ENCODE results near the gene UBR7.
"Not testable (repeated sequence)": the region's sequence is repeated elsewhere in the genome, so short reads cannot be mapped to it uniquely, and the experiment has no call there.

UBR7 gene

GRCh38 chr14:93231129-93231979 lies 24.3 kb downstream of the UBR7 start:
- no peak for DNase-seq (ENCODE audit: low spot score)
- no peak for TF ChIP-seq CTCF (IDR thresholded peaks at IDR 0.05; ENCODE audit: extremely low read depth, missing control alignments)

GRCh38 chr14:93232159-93232558 lies 25.1 kb downstream of the UBR7 start:
- no peak for DNase-seq (ENCODE audit: low spot score)
- no peak for TF ChIP-seq CTCF (IDR thresholded peaks at IDR 0.05; ENCODE audit: extremely low read depth, missing control alignments)

DNA sequence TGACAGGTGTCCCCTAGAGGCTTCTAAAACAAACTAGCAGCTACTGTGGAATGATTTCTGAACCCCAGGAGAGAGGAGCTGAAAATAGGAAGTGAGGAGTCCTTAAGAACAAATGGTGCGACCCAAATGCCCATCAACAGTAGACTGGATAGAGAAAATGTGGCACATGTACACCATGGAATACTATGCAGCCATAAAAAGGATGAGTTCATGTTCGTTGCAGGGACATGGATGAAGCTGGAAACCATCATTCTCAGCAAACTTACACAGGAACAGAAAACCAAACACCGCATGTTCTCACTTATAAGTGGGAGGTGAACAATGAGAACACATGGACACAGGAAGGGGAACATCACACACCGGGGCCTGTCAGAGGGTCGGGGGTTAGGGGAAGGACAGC lies 26.0 kb downstream of the UBR7 start:
- not testable (repeated sequence) for DNase-seq (ENCODE audit: low spot score)

DNA sequence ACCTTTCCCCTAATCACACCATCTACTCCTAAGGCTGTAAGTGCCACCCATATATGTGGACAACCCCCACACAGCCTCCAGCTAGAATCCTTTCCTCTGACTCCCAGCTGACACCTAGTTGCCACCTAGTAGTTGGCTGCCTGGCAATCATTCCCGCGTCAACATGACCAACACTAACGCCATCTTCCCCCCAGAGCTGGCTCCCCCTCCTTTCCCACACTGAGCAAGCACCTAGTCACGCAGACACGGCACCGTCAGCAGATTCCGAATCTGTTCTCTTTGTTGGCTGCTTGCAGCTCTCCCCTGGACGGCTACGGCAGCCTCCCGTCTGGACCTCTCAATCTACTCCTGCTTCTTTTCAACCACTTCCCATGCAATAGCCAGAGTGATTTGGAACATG lies 27.7 kb downstream of the UBR7 start:
- no peak for TF ChIP-seq CTCF (IDR thresholded peaks at IDR 0.05; ENCODE audit: extremely low read depth, missing control alignments)
- peak; percentile 15 for DNase-seq (ENCODE audit: low spot score)

DNA sequence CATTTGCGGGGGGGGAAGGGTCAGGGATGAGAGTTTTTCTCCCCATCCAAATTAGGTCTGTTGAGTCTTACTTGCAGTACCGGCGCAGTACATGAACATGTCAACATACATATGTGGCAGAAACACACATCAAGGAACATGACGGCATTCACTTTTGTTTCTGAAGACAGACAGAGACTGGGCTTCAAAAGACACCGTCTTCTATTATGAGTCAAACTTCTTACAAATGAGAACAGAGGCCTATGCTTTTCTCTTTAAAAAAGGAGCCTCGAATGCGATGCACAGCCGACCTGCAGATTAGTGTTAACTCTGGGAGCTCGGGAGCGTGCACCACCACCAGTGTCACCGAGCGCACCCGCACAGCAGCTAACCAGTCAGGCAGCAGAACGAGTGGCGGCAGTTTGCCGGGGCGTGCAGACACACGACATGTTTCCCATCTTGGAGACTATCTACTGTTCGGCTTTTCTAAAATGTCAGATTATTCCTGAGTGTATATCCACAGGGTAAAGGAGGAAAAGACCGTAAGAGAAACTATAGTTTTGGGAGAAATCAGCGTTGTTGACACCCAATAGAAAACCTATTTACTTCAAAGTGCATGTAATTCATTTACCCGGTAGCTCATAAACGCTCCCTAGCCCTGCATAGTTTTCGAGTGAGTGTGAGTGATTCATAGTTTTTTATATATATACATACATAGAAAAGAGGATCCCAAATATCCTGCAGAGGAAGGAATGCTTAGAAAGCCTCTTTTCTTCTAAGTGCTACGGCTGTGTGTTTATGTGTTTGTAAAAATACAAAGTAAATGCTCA lies 33.0 kb downstream of the UBR7 start:
- no peak for TF ChIP-seq CTCF (IDR thresholded peaks at IDR 0.05; ENCODE audit: extremely low read depth, missing control alignments)
- no peak for DNase-seq (ENCODE audit: low spot score)

DNA sequence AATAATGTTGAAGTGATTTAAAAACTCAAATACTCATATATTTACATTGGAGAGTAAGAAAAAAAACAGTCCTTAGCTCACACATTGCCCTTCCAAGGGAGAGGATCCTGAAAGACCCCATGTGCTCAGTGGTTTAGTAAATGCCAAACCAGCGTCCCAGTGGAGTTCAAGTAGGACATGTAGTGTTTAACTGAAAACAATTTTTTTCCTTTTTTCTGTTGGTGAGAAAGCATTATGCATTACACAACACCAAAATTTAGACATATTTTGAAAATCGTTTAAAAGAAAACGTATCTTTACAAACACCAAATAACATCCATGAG lies 33.6 kb downstream of the UBR7 start:
- TF ChIP-seq CTCF (IDR thresholded peaks at IDR 0.05; ENCODE audit: extremely low read depth, missing control alignments) = no peak
- no peak for DNase-seq (ENCODE audit: low spot score)

DNA sequence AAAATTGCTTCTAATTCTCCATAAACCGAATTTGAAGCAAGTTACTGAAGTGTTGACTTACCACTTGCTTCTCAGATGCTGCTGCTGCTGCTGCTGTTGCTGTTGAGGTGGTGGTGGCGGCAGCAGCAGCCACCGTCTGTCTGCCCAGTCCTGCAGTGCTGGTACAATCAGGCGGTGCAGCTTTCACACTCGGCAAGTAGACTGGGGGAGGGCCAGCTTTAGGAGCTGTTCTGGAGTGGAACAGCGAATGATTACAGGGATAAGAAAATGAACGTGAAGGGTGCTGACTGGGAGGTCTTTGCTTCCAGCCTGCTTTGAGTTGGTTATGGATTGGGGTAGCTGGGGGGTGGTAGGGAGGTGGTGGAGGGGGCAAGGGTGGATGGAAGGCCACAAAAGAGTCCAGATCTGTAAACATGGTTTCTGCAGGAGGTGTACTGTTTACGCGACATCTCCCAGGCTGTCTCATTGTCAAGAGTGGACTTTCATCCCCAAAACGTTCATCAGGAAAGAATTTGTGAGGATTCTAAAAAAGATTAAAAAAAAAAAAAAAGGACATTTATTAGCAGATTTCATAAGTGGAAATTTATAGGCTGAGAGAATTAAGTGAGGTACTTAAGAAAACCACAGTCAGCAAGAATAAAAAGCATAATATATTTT lies 38.8 kb downstream of the UBR7 start:
- no peak for DNase-seq (ENCODE audit: low spot score)
- TF ChIP-seq CTCF (IDR thresholded peaks at IDR 0.05; ENCODE audit: extremely low read depth, missing control alignments) = no peak

Measured in GM20000 (cell line).